Measurements from ENCODE around the gene BICC1.
"Not testable (repeated sequence)": the region's sequence is repeated elsewhere in the genome, so short reads cannot be mapped to it uniquely, and the experiment has no call there.

Gene BICC1

GRCh38 chr10:58565271-58565670, 52.6 kb downstream of the BICC1 start:
- no peak for DNase-seq (ENCODE audit: low read depth)

- no peak for DNase-seq (ENCODE audit: low read depth)
These were observed 55.0 kb downstream of the BICC1 start for GRCh38 chr10:58567652-58568051.

GRCh38 chr10:58568428-58568935, 55.8 kb downstream of the BICC1 start:
- DNase-seq (ENCODE audit: low read depth), result no peak

- DNase-seq (ENCODE audit: low read depth), result no peak
These were observed 57.6 kb downstream of the BICC1 start for GRCh38 chr10:58570307-58570723.

GRCh38 chr10:58570979-58571378, 58.3 kb downstream of the BICC1 start:
- no peak for DNase-seq (ENCODE audit: low read depth)

- no peak for DNase-seq (ENCODE audit: low read depth)
These were observed 60.5 kb downstream of the BICC1 start for GRCh38 chr10:58573144-58573543.

GRCh38 chr10:58574058-58574457, 61.4 kb downstream of the BICC1 start:
- no peak for DNase-seq (ENCODE audit: low read depth)

GRCh38 chr10:58575491-58575890, 62.8 kb downstream of the BICC1 start:
- DNase-seq (ENCODE audit: low read depth), result no peak

GRCh38 chr10:58576751-58577436, 64.2 kb downstream of the BICC1 start:
- no peak for DNase-seq (ENCODE audit: low read depth)

GRCh38 chr10:58577437-58577777, 64.7 kb downstream of the BICC1 start:
- no peak for DNase-seq (ENCODE audit: low read depth)

- DNase-seq (ENCODE audit: low read depth), result no peak
These were observed 65.7 kb downstream of the BICC1 start for GRCh38 chr10:58578366-58578765.

GRCh38 chr10:58579011-58579655, 66.5 kb downstream of the BICC1 start:
- DNase-seq (ENCODE audit: low read depth), result no peak

- no peak for DNase-seq (ENCODE audit: low read depth)
These were observed 69.4 kb downstream of the BICC1 start for GRCh38 chr10:58582045-58582444.

- no peak for DNase-seq (ENCODE audit: low read depth)
These were observed 72.8 kb downstream of the BICC1 start for GRCh38 chr10:58585435-58585834.

GRCh38 chr10:58586282-58587245, 73.9 kb downstream of the BICC1 start:
- DNase-seq (ENCODE audit: low read depth), result no peak

GRCh38 chr10:58587676-58588075, 75.0 kb downstream of the BICC1 start:
- DNase-seq (ENCODE audit: low read depth), result no peak

- DNase-seq (ENCODE audit: low read depth), result no peak
These were observed 76.1 kb downstream of the BICC1 start for GRCh38 chr10:58588673-58589265.

- no peak for DNase-seq (ENCODE audit: low read depth)
These were observed 77.6 kb downstream of the BICC1 start for GRCh38 chr10:58590152-58590840.

GRCh38 chr10:58590924-58591323, 78.3 kb downstream of the BICC1 start:
- DNase-seq (ENCODE audit: low read depth), result no peak

GRCh38 chr10:58593008-58593407, 80.3 kb downstream of the BICC1 start:
- DNase-seq (ENCODE audit: low read depth), result no peak

GRCh38 chr10:58597211-58597610, 84.5 kb downstream of the BICC1 start:
- not testable (repeated sequence) for DNase-seq (ENCODE audit: low read depth)

Data from activated T-cell treated with anti-CD3 and anti-CD28 coated beads for 24 hours (primary cell).